Karpas-422 (cell line): ENCODE data around the gene SOWAHA. TPM values are rescaled to one million over a fixed set of nuclear protein-coding genes. Genes with fewer than 3 reads are reported as not detected.
"Not testable (repeated sequence)": the region's sequence is repeated elsewhere in the genome, so short reads cannot be mapped to it uniquely, and the experiment has no call there.

ENCODE experiments used
- DNase-seq: peaks from one replicate; pipeline ENCODE4 v3.0.0-alpha.2; 2015
- H2AFZ ChIP-seq: fragments of 200-600 bp; sonication (generic); 2 replicates; pipeline ENCODE4 v1.6.1; 2014; ENCODE audit warnings: antibody characterized with exemption, low read length, mixed read lengths
- H3K27ac ChIP-seq: fragments of 200-600 bp; sonication (generic); 2 replicates; pipeline ENCODE4 v1.5.1; 2014; ENCODE audit warnings: mild to moderate bottlenecking, low read length, moderate library complexity
- H3K27me3 ChIP-seq: fragments of 200-600 bp; sonication (generic); 2 replicates; pipeline ENCODE4 v1.6.1; 2014; ENCODE audit warnings: low read length, mixed read lengths
- H3K36me3 ChIP-seq: fragments of 200-600 bp; sonication (generic); 2 replicates; pipeline ENCODE4 v1.6.1; 2014; ENCODE audit warnings: low read length, mixed read lengths; ENCODE audit not compliant: insufficient read depth
- H3K4me1 ChIP-seq: fragments of 200-600 bp; sonication (generic); 2 replicates; pipeline ENCODE4 v1.6.1; 2014; ENCODE audit warnings: mild to moderate bottlenecking, low read length, mixed read lengths
- H3K4me2 ChIP-seq: fragments of 200-600 bp; sonication (generic); 2 replicates; pipeline ENCODE4 v1.6.1; 2014; ENCODE audit warnings: low read length, low read depth, mild to moderate bottlenecking; ENCODE audit not compliant: poor library complexity, severe bottlenecking
- H3K4me3 ChIP-seq: fragments of 200-600 bp; sonication (generic); 2 replicates; pipeline ENCODE4 v1.5.1; 2014; ENCODE audit warnings: mild to moderate bottlenecking, antibody characterized with exemption, low read length, mixed read lengths
- H3K79me2 ChIP-seq: fragments of 200-600 bp; sonication (generic); 2 replicates; pipeline ENCODE4 v1.6.1; 2014; ENCODE audit warnings: mild to moderate bottlenecking, low read length, mixed read lengths
- H3K9ac ChIP-seq: fragments of 200-600 bp; sonication (generic); 2 replicates; pipeline ENCODE4 v1.6.0; 2014; ENCODE audit warnings: low read length
- H3K9me2 ChIP-seq: fragments of 200-600 bp; sonication (generic), shearing (Covaris generic); replicated peaks from 2 replicates; pipeline ENCODE4 v1.6.0; 2014; ENCODE audit warnings: mild to moderate bottlenecking, low read length, moderate library complexity; ENCODE audit not compliant: insufficient read depth
- H3K9me3 ChIP-seq: fragments of 300-700, 200-600 bp; sonication (generic); 2 replicates; pipeline ENCODE4 v1.6.1; 2014; ENCODE audit warnings: low read length, mixed read lengths
- H4K20me1 ChIP-seq: fragments of 200-600 bp; sonication (generic); 2 replicates; pipeline ENCODE4 v1.6.1; 2014; ENCODE audit warnings: mild to moderate bottlenecking, antibody characterized with exemption, low read length, low read depth; ENCODE audit not compliant: insufficient read depth
- total RNA-seq: library from RNA; depleted of rRNA; stranded (reverse); fragments of >200 nt; shearing (Covaris generic); gene quantifications from 2 replicates; pipeline ENCODE4 v1.2.3, GENCODE V29; 2014; ENCODE audit warnings: low replicate concordance

The SOWAHA gene
- total RNA-seq, 1 experiment from 2014 or later: not detected

GRCh38 chr5:132791026-132791425, 22.1 kb upstream of the SOWAHA start:
- H3K36me3 ChIP-seq: no peaks in the 10 kb centered on the region
- H3K9me3 ChIP-seq: no peaks in the 10 kb centered on the region
- no peak overlapping the region for H3K9ac ChIP-seq
- H3K27ac ChIP-seq: no peak overlapping the region
- no peaks in the 10 kb centered on the region for H3K4me1 ChIP-seq
- no peaks in the 10 kb centered on the region for H3K27me3 ChIP-seq
- no peak for DNase-seq
- H2AFZ ChIP-seq: no peak overlapping the region
- H3K4me3 ChIP-seq: no peak overlapping the region
- no peaks in the 10 kb centered on the region for H3K9me2 ChIP-seq
- no peak overlapping the region for H3K4me2 ChIP-seq
- no peaks in the 10 kb centered on the region for H4K20me1 ChIP-seq
- no peaks in the 10 kb centered on the region for H3K79me2 ChIP-seq

GRCh38 chr5:132797651-132798050, 15.5 kb upstream of the SOWAHA start:
- no peaks in the 10 kb centered on the region for H3K79me2 ChIP-seq
- no peak overlapping the region for H3K4me3 ChIP-seq
- no peak overlapping the region for H3K27ac ChIP-seq
- no peaks in the 10 kb centered on the region for H3K4me1 ChIP-seq
- no peaks in the 10 kb centered on the region for H3K9me3 ChIP-seq
- no peaks in the 10 kb centered on the region for H3K9me2 ChIP-seq
- no peaks in the 10 kb centered on the region for H4K20me1 ChIP-seq
- no peaks in the 10 kb centered on the region for H3K27me3 ChIP-seq
- no peak for DNase-seq
- no peaks in the 10 kb centered on the region for H3K36me3 ChIP-seq
- no peak overlapping the region for H3K4me2 ChIP-seq
- no peak overlapping the region for H3K9ac ChIP-seq
- no peak overlapping the region for H2AFZ ChIP-seq

- Histone ChIP-seq H3K4me2 (no peak overlapping the region), H3K9ac (no peak overlapping the region), H3K27ac (no peak overlapping the region), H3K36me3 (no peaks in the 10 kb centered on the region), H3K9me3 (no peaks in the 10 kb centered on the region), H3K4me1 (no peaks in the 10 kb centered on the region), H3K79me2 (no peaks in the 10 kb centered on the region), H2AFZ (no peak overlapping the region), H3K4me3 (no peak overlapping the region), H4K20me1 (no peaks in the 10 kb centered on the region), H3K27me3 (no peaks in the 10 kb centered on the region), H3K9me2 (no peaks in the 10 kb centered on the region)
- DNase-seq: no peak
These were observed 13.7 kb upstream of the SOWAHA start for GRCh38 chr5:132799392-132799791.

- Histone ChIP-seq H3K4me1 (no peaks in the 10 kb centered on the region), H3K27me3 (no peaks in the 10 kb centered on the region), H3K4me2 (no peak overlapping the region), H3K4me3 (no peak overlapping the region), H3K79me2 (no peaks in the 10 kb centered on the region), H3K9me2 (no peaks in the 10 kb centered on the region), H3K27ac (no peak overlapping the region), H2AFZ (no peak overlapping the region), H3K36me3 (no peaks in the 10 kb centered on the region), H3K9me3 (no peaks in the 10 kb centered on the region), H4K20me1 (no peaks in the 10 kb centered on the region), H3K9ac (no peak overlapping the region)
- no peak for DNase-seq
These were observed 12.6 kb upstream of the SOWAHA start for GRCh38 chr5:132800545-132800944.

- H3K4me1 ChIP-seq: no peaks in the 10 kb centered on the region
- H3K9me2 ChIP-seq: no peaks in the 10 kb centered on the region
- no peak overlapping the region for H3K4me3 ChIP-seq
- H3K27me3 ChIP-seq: no peaks in the 10 kb centered on the region
- H3K4me2 ChIP-seq: no peak overlapping the region
- no peaks in the 10 kb centered on the region for H4K20me1 ChIP-seq
- no peak for DNase-seq
- no peak overlapping the region for H2AFZ ChIP-seq
- H3K9me3 ChIP-seq: no peaks in the 10 kb centered on the region
- H3K36me3 ChIP-seq: no peaks in the 10 kb centered on the region
- no peak overlapping the region for H3K27ac ChIP-seq
- no peak overlapping the region for H3K9ac ChIP-seq
- H3K79me2 ChIP-seq: no peaks in the 10 kb centered on the region
These were observed 10.9 kb upstream of the SOWAHA start for GRCh38 chr5:132802044-132802684.

- not testable (repeated sequence) for DNase-seq, H3K4me2 ChIP-seq, H4K20me1 ChIP-seq, H3K4me3 ChIP-seq, H3K9me3 ChIP-seq, H3K27me3 ChIP-seq, H3K9me2 ChIP-seq, H3K27ac ChIP-seq, H3K36me3 ChIP-seq, H3K79me2 ChIP-seq, H2AFZ ChIP-seq, H3K9ac ChIP-seq, H3K4me1 ChIP-seq
These were observed 10.4 kb upstream of the SOWAHA start for GRCh38 chr5:132802685-132803066.

GRCh38 chr5:132804219-132804618, 8.9 kb upstream of the SOWAHA start:
- not testable (repeated sequence) for H3K4me3 ChIP-seq, H3K79me2 ChIP-seq, H4K20me1 ChIP-seq, H2AFZ ChIP-seq, H3K36me3 ChIP-seq, H3K9ac ChIP-seq, H3K4me2 ChIP-seq, H3K9me2 ChIP-seq, H3K27ac ChIP-seq, H3K4me1 ChIP-seq, H3K27me3 ChIP-seq, DNase-seq, H3K9me3 ChIP-seq

- H3K9ac ChIP-seq, H3K4me1 ChIP-seq, DNase-seq, H4K20me1 ChIP-seq, H3K36me3 ChIP-seq, H3K79me2 ChIP-seq, H3K27ac ChIP-seq, H3K4me3 ChIP-seq, H3K9me3 ChIP-seq, H2AFZ ChIP-seq, H3K4me2 ChIP-seq, H3K27me3 ChIP-seq, H3K9me2 ChIP-seq: not testable (repeated sequence)
These were observed 7.2 kb upstream of the SOWAHA start for GRCh38 chr5:132805872-132806271.

GRCh38 chr5:132806804-132807162, 6.3 kb upstream of the SOWAHA start:
- H3K27ac ChIP-seq, H3K79me2 ChIP-seq, H3K4me1 ChIP-seq, H3K36me3 ChIP-seq, H4K20me1 ChIP-seq, H3K4me3 ChIP-seq, H3K4me2 ChIP-seq, DNase-seq, H2AFZ ChIP-seq, H3K9me2 ChIP-seq, H3K27me3 ChIP-seq, H3K9me3 ChIP-seq, H3K9ac ChIP-seq: not testable (repeated sequence)
